Panc1 (cell line): ENCODE data around the gene ZSWIM8.

Source experiments
- CTCF ChIP-seq: fragments of 450-650 bp; IDR thresholded peaks from 2 replicates; pipeline ENCODE4 v1.5.1; 2017; ENCODE audit warnings: mild to moderate bottlenecking
- REST ChIP-seq, 2 experiments: IDR thresholded peaks; 2 replicates each; pipeline ENCODE4 v1.6.1; 2011 to 2012; ENCODE audit warnings: low read depth in 2 of 2, control low read depth in 1 of 2, low read length in 1 of 2, mild to moderate bottlenecking in 1 of 2, moderate library complexity in 1 of 2; ENCODE audit not compliant: insufficient read depth in 1 of 2
- SIN3A ChIP-seq: IDR thresholded peaks from 2 replicates; pipeline ENCODE4 v1.6.1; 2012; ENCODE audit warnings: low read depth, mild to moderate bottlenecking, low read length, moderate library complexity, borderline replicate concordance; ENCODE audit not compliant: insufficient read depth

- TF ChIP-seq CTCF, result no peak
- no peak for TF ChIP-seq REST (IDR thresholded peaks at IDR 0.05; ENCODE audit: insufficient read depth in 1 of 2, low read depth in 2 of 2, low read length in 1 of 2)
- no peak for TF ChIP-seq SIN3A
These were observed 13.6 kb upstream of the ZSWIM8 start for GRCh38 chr10:73771722-73772280.
